ENCODE results near the gene U2AF1L4.
"Not testable (repeated sequence)": the region's sequence is repeated elsewhere in the genome, so short reads cannot be mapped to it uniquely, and the experiment has no call there.

U2AF1L4 gene

DNA sequence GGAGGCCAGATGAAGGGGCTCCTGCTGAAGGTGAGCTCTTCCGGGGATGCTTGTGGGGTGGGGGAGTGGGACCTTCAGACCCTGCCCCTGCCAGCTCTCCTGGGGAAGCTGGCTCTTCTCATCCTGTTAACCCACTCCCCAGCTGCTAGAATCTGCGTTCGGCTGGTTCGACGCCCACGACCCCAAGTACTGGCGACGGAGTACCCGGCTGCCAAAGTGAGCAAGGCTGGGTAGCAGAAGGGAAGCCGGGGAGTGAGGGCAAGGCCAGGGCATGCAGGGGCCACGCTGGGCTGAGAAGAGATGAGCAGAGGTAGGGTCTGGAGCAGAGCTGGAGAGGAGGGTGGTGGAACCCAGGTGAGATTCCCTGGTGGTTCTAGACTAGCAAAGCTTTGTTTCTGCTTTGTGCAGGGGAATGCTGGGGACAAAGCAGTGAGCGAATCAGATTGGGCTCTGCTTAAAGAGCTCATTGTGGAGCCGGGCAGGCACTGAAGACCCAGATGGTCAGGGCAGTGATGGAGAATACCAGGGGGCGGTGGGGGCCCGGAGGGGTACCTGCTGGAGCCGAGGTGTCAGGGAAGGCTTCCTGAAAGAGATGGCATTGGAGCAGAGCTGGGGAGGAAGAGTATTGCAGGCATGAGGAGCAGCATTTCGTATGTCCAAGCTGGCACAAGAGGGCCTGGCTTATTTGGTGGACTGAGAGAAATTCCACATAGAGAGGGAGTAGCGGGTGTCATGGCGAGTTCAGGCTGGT, 17.1 kb downstream of the U2AF1L4 start:
- POLR2A ChIA-PET: interaction anchor here (0.8 kb wide), 1 partner anchor 86 kb away, joined by 3 read pairs; the partner anchor contains the start of gene ETV2

DNA sequence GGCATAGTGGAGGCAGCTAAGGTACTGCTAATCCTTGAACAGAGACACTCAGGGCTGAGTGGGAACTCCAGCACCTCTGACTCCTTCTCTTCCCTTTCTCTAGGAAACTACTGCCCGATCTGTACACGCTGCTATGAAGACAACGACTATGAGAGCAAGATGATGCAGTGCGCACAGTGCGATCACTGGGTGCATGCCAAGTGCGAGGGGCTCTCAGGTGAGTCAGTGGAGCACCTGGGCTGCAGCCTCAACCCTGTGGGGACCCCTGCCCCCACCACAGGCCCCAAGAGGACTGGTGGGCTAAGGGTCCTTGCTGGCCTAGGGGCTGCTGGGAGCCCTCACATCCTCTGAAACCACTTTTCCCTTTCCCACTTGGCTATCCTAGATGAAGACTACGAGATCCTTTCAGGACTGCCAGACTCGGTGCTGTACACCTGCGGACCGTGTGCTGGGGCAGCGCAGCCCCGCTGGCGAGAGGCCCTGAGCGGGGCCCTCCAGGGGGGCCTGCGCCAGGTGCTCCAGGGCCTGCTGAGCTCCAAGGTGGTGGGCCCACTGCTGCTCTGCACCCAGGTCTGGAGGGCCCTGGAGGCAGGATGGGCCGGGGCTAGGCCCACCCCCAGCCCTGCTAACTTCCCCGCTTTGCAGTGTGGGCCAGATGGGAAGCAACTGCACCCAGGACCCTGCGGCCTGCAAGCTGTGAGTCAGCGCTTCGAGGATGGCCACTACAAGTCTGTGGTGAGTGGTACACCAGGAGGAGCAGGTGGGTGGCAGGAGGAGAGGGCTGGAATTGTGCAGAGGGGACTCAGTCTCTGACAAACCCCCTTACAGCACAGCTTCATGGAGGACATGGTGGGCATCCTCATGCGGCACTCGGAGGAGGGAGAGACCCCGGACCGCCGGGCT, 17.9 kb downstream of the U2AF1L4 start:
- WGBS (ENCODE audit: insufficient coverage): 98% methylated on average over 21 of the region's 25 CpGs
- H3K27ac ChIP-seq (ENCODE audit: insufficient read depth in 1 of 2, low read depth in 1 of 2, low read length in 2 of 2, poor library complexity in 1 of 2, severe bottlenecking in 2 of 2): no peak overlapping the region
- no peak for DNase-seq
- H3K36me3 ChIP-seq (ENCODE audit: control insufficient read depth in 4 of 4, insufficient read depth in 4 of 4, low read length in 3 of 4): peaks cover 12 to 98% (median 87%) of the 10 kb centered on the region in 4 experiments
- H3K27me3 ChIP-seq (replicated peaks in 2 of 5; ENCODE audit: control insufficient read depth in 4 of 5, insufficient read depth in 5 of 5, low read length in 4 of 5): no peaks in the 10 kb centered on the region
- no peak overlapping the region for H3K4me3 ChIP-seq (ENCODE audit: control insufficient read depth in 1 of 7, extremely low read depth in 1 of 7, insufficient read depth in 4 of 7, low read depth in 2 of 7, low read length in 6 of 7)
- ChIA-PET POLR2A (interaction anchor here (0.8 kb wide), 1 partner anchor 86 kb away, joined by 3 read pairs; the partner anchor contains the start of gene ETV2), CTCF (interaction anchor here (1.6 kb wide), 1 partner anchor 9 kb away, joined by 5 read pairs; no protein-coding TSS in a partner anchor)
- H3K9me3 ChIP-seq (ENCODE audit: control extremely low read depth in 1 of 5, control insufficient read depth in 4 of 5, insufficient read depth in 2 of 5, low read depth in 1 of 5, low read length in 4 of 5): no peaks in the 10 kb centered on the region
- no peaks in the 10 kb centered on the region for H3K4me1 ChIP-seq (ENCODE audit: control extremely low read depth in 1 of 4, control insufficient read depth in 4 of 4, insufficient read depth in 4 of 4, low read length in 3 of 4)

More for the DNA sequence above, 17.1 kb downstream of the U2AF1L4 start:
- WGBS (ENCODE audit: insufficient coverage): 98% methylated on average over 19 of the region's 19 CpGs
- H3K27ac ChIP-seq (ENCODE audit: insufficient read depth in 1 of 2, low read depth in 1 of 2, low read length in 2 of 2, poor library complexity in 1 of 2, severe bottlenecking in 2 of 2): no peak overlapping the region
- H3K9me3 ChIP-seq (ENCODE audit: control extremely low read depth in 1 of 5, control insufficient read depth in 4 of 5, insufficient read depth in 2 of 5, low read depth in 1 of 5, low read length in 4 of 5): no peaks in the 10 kb centered on the region
- CTCF ChIA-PET: interaction anchor here (1.0 to 1.6 kb wide), 2 partner anchors 9 to 10 kb away, joined by 4 to 5 read pairs; no protein-coding TSS in a partner anchor
- no peaks in the 10 kb centered on the region for H3K4me1 ChIP-seq (ENCODE audit: control extremely low read depth in 1 of 4, control insufficient read depth in 4 of 4, insufficient read depth in 4 of 4, low read length in 3 of 4)
- no peaks in the 10 kb centered on the region for H3K27me3 ChIP-seq (replicated peaks in 2 of 5; ENCODE audit: control insufficient read depth in 4 of 5, insufficient read depth in 5 of 5, low read length in 4 of 5)
- no peak for DNase-seq
- peaks cover 12 to 96% (median 83%) of the 10 kb centered on the region in 4 experiments for H3K36me3 ChIP-seq (ENCODE audit: control insufficient read depth in 4 of 4, insufficient read depth in 4 of 4, low read length in 3 of 4)
- H3K4me3 ChIP-seq (ENCODE audit: control insufficient read depth in 1 of 7, extremely low read depth in 1 of 7, insufficient read depth in 4 of 7, low read depth in 2 of 7, low read length in 6 of 7): no peak overlapping the region

DNA sequence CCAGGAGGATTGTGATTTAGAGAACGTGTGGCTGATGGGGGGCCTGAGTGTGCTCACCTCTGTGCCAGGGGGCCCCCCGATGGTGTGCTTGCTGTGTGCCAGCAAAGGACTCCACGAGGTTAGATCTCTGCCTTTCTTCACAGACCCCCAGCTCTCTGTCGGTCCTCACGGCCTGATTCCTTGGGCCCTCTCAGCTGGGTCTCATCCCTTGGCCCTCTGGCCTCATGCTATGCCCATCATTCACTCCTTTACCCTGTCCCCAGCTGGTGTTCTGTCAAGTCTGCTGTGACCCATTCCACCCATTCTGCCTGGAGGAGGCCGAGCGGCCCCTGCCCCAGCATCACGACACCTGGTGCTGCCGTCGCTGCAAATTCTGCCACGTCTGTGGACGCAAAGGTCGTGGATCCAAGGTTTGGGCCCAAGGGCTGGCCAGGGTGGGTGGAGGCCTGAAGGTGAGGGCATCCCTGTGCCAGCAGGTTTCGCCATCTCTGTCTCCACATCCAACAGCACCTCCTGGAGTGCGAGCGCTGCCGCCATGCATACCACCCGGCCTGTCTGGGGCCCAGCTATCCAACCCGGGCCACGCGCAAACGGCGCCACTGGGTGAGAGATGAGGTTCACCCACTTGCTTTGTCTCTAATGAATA, 19.9 kb downstream of the U2AF1L4 start:
- Histone ChIP-seq H3K27ac (ENCODE audit: insufficient read depth in 1 of 2, low read depth in 1 of 2, low read length in 2 of 2, poor library complexity in 1 of 2, severe bottlenecking in 2 of 2) (no peak overlapping the region), H3K27me3 (replicated peaks in 2 of 5; ENCODE audit: control insufficient read depth in 4 of 5, insufficient read depth in 5 of 5, low read length in 4 of 5) (no peaks in the 10 kb centered on the region), H3K4me1 (ENCODE audit: control extremely low read depth in 1 of 4, control insufficient read depth in 4 of 4, insufficient read depth in 4 of 4, low read length in 3 of 4) (no peaks in the 10 kb centered on the region), H3K4me3 (ENCODE audit: control insufficient read depth in 1 of 7, extremely low read depth in 1 of 7, insufficient read depth in 4 of 7, low read depth in 2 of 7, low read length in 6 of 7) (no peak overlapping the region), H3K9me3 (ENCODE audit: control extremely low read depth in 1 of 5, control insufficient read depth in 4 of 5, insufficient read depth in 2 of 5, low read depth in 1 of 5, low read length in 4 of 5) (no peaks in the 10 kb centered on the region), H3K36me3 (ENCODE audit: control insufficient read depth in 4 of 4, insufficient read depth in 4 of 4, low read length in 3 of 4) (peaks cover 10 to 96% (median 80%) of the 10 kb centered on the region in 4 experiments)
- WGBS (ENCODE audit: insufficient coverage): 98% methylated on average over 13 of the region's 23 CpGs
- DNase-seq: no peak
- CTCF ChIA-PET: interaction anchor here (0.6 kb wide), 1 partner anchor 33 kb away, joined by 3 read pairs; no protein-coding TSS in a partner anchor
- POLR2A ChIA-PET: no interaction called here

DNA sequence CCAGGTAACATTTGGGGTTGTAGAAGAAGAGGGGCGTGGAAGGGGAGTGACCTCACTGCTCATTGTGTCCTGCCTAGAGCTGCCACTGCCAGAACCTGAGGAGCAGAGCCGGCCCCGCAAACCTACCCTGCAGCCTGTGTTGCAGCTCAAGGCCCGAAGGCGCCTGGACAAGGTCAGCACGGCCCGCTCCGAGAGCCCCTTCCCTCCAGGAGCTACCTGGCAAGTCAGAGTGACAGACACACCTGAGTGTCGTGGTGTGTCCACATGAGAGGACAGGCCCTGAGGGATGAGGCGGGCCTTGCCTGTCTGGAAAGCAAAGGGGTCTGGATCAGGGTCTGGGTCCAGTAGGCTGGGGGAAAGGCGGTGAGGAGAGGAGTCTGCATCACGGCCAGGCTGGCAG, 20.7 kb downstream of the U2AF1L4 start:
- H3K4me1 ChIP-seq (ENCODE audit: control extremely low read depth in 1 of 4, control insufficient read depth in 4 of 4, insufficient read depth in 4 of 4, low read length in 3 of 4): peaks cover 0 to 2% (median under 1%) of the 10 kb centered on the region in 4 experiments
- ChIA-PET CTCF (no interaction called here), POLR2A (no interaction called here)
- H3K36me3 ChIP-seq (ENCODE audit: control insufficient read depth in 4 of 4, insufficient read depth in 4 of 4, low read length in 3 of 4): peaks cover 9 to 96% (median 76%) of the 10 kb centered on the region in 4 experiments
- no peaks in the 10 kb centered on the region for H3K9me3 ChIP-seq (ENCODE audit: control extremely low read depth in 1 of 5, control insufficient read depth in 4 of 5, insufficient read depth in 2 of 5, low read depth in 1 of 5, low read length in 4 of 5)
- no peak overlapping the region for H3K4me3 ChIP-seq (ENCODE audit: control insufficient read depth in 1 of 7, extremely low read depth in 1 of 7, insufficient read depth in 4 of 7, low read depth in 2 of 7, low read length in 6 of 7)
- no peak overlapping the region for H3K27ac ChIP-seq (ENCODE audit: insufficient read depth in 1 of 2, low read depth in 1 of 2, low read length in 2 of 2, poor library complexity in 1 of 2, severe bottlenecking in 2 of 2)
- H3K27me3 ChIP-seq (replicated peaks in 2 of 5; ENCODE audit: control insufficient read depth in 4 of 5, insufficient read depth in 5 of 5, low read length in 4 of 5): no peaks in the 10 kb centered on the region
- 98% methylated on average over 10 of the region's 12 CpGs for WGBS (ENCODE audit: insufficient coverage)
- DNase-seq: no peak

DNA sequence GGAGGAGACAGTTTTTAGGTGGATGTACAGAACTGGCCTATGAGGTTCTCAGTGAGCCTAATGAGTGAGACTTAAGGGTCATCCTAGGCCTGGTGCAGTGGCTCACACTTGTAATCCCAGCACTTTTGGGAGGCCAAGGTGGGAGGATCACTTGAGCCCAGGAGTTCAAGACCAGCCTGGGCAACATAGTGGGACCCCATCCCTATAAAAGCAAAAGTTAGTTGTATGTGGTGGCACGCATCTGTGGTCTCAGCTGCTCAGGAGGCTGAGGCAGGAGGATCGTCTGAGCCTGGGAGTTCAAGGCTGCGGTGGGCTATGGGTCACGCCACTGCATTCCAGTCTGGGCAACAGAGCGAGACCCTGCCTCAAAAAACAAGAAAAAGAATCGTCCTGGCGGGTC, 21.1 kb downstream of the U2AF1L4 start:
- POLR2A ChIA-PET; H3K27ac ChIP-seq (ENCODE audit: insufficient read depth in 1 of 2, low read depth in 1 of 2, low read length in 2 of 2, poor library complexity in 1 of 2, severe bottlenecking in 2 of 2); H3K4me1 ChIP-seq (ENCODE audit: control extremely low read depth in 1 of 4, control insufficient read depth in 4 of 4, insufficient read depth in 4 of 4, low read length in 3 of 4); H3K27me3 ChIP-seq (replicated peaks in 2 of 5; ENCODE audit: control insufficient read depth in 4 of 5, insufficient read depth in 5 of 5, low read length in 4 of 5); DNase-seq; H3K4me3 ChIP-seq (ENCODE audit: control insufficient read depth in 1 of 7, extremely low read depth in 1 of 7, insufficient read depth in 4 of 7, low read depth in 2 of 7, low read length in 6 of 7); H3K9me3 ChIP-seq (ENCODE audit: control extremely low read depth in 1 of 5, control insufficient read depth in 4 of 5, insufficient read depth in 2 of 5, low read depth in 1 of 5, low read length in 4 of 5): not testable (repeated sequence)
- 98% methylated on average over 7 of the region's 7 CpGs for WGBS (ENCODE audit: insufficient coverage)
- peaks cover 7 to 94% (median 74%) of the 10 kb centered on the region in 4 experiments for H3K36me3 ChIP-seq (ENCODE audit: control insufficient read depth in 4 of 4, insufficient read depth in 4 of 4, low read length in 3 of 4)
- CTCF ChIA-PET: interaction anchor here (1.1 kb wide), 1 partner anchor 16 kb away, joined by 3 read pairs; no protein-coding TSS in a partner anchor

DNA sequence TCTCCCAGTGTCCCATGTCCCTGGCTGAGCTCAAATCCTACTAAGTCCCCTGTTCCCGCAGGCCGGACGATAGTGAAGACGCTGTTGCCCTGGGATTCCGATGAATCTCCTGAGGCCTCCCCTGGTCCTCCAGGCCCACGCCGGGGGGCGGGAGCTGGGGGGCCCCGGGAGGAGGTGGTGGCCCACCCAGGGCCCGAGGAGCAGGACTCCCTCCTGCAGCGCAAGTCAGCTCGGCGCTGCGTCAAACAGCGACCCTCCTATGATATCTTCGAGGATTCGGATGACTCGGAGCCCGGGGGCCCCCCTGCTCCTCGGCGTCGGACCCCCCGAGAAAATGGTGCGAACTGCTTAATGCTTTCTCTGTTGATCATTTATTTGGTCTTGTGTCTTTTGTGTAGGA, 21.5 kb downstream of the U2AF1L4 start:
- no peaks in the 10 kb centered on the region for H3K9me3 ChIP-seq (ENCODE audit: control extremely low read depth in 1 of 5, control insufficient read depth in 4 of 5, insufficient read depth in 2 of 5, low read depth in 1 of 5, low read length in 4 of 5)
- ChIA-PET CTCF (interaction anchor here (0.9 to 1.1 kb wide), 2 partner anchors 11 to 17 kb away, joined by 3 read pairs; no protein-coding TSS in a partner anchor), POLR2A (no interaction called here)
- no peak for DNase-seq
- H3K27me3 ChIP-seq (replicated peaks in 2 of 5; ENCODE audit: control insufficient read depth in 4 of 5, insufficient read depth in 5 of 5, low read length in 4 of 5): no peaks in the 10 kb centered on the region
- peaks cover 0 to 11% (median 8%) of the 10 kb centered on the region in 4 experiments for H3K4me1 ChIP-seq (ENCODE audit: control extremely low read depth in 1 of 4, control insufficient read depth in 4 of 4, insufficient read depth in 4 of 4, low read length in 3 of 4)
- no peak overlapping the region for H3K4me3 ChIP-seq (ENCODE audit: control insufficient read depth in 1 of 7, extremely low read depth in 1 of 7, insufficient read depth in 4 of 7, low read depth in 2 of 7, low read length in 6 of 7)
- H3K27ac ChIP-seq (ENCODE audit: insufficient read depth in 1 of 2, low read depth in 1 of 2, low read length in 2 of 2, poor library complexity in 1 of 2, severe bottlenecking in 2 of 2): no peak overlapping the region
- peaks cover 4 to 90% (median 70%) of the 10 kb centered on the region in 4 experiments for H3K36me3 ChIP-seq (ENCODE audit: control insufficient read depth in 4 of 4, insufficient read depth in 4 of 4, low read length in 3 of 4)
- 94% methylated on average over 24 of the region's 24 CpGs for WGBS (ENCODE audit: insufficient coverage)

Measured in common myeloid progenitor, CD34-positive (primary cell).